ENCODE data around the gene BRD4. TPM values are rescaled to one million over a fixed set of nuclear protein-coding genes. Genes with fewer than 3 reads are reported as not detected.
A peak's percentile ranks its signal among the peaks of the same experiment; 100 is the strongest.

The BRD4 gene
- total RNA-seq, 1 donor from 2014 or later, result 104 TPM

DNA sequence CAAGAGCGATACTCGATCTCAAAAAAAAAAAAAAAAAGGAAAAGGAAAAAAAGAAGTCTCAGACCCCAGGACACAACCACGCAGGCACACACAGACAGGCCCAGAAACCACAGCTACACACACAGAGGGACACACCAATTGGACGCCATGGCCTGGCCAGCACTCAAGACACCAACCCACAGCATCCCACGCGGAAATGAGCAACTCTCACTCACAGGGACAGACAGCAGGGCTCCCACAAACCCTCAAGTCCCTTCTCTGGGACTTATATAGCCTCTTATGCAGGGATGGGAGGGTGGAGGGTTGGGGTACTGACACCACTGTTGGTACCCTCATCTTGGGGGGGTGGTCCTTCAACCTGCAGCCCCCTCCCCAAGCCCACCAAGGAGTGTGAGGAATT lies 137.4 kb downstream of the BRD4 start:
- Histone ChIP-seq H3K27ac (peak overlapping the region; percentile 53), H3K27me3 (ENCODE audit: low read depth) (peaks cover 13% of the 10 kb centered on the region), H3K36me3 (peaks cover 13% of the 10 kb centered on the region), H3K9me3 (no peaks in the 10 kb centered on the region), H3K4me3 (peak overlapping the region; percentile 40), H3K4me1 (peaks cover 7% of the 10 kb centered on the region)
- DNase-seq (no peak), ATAC-seq (peak; percentile 3 to 11)
- no peak for TF ChIP-seq CTCF (IDR thresholded peaks at IDR 0.05)
- intact Hi-C loops (cut with DNase I), result no loop called here

GRCh38 chr19:15191982-15192381 lies 140.4 kb downstream of the BRD4 start:
- H3K27ac ChIP-seq, result no peak overlapping the region
- H3K27me3 ChIP-seq (ENCODE audit: low read depth), result peaks cover 12% of the 10 kb centered on the region
- intact Hi-C loops (cut with DNase I), result no loop called here
- no peak for ATAC-seq
- DNase-seq, result no peak
- TF ChIP-seq CTCF (IDR thresholded peaks at IDR 0.05), result no peak
- H3K36me3 ChIP-seq, result peaks cover 13% of the 10 kb centered on the region
- H3K4me3 ChIP-seq, result no peak overlapping the region
- H3K9me3 ChIP-seq, result no peaks in the 10 kb centered on the region
- H3K4me1 ChIP-seq, result peaks cover 7% of the 10 kb centered on the region

DNA sequence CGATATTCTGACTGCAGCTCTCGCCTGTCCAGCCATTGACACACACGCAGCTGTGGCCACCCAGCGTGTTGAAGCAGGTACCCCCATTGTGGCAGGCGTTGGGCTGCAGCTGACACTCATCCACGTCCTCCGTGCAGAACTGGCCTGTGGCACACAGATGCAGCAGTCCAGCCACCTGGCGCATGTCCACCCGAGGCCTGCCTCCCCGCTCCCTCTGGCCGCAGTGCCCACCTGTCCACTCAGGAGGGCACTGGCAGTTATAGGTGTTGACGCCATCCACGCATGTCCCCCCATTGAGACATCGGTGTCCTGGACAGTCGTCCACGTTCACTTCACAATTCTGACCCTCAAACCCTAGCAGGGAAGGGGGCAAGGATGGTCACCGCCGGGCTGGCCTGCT lies 140.8 kb downstream of the BRD4 start:
- no peak for TF ChIP-seq CTCF (IDR thresholded peaks at IDR 0.05)
- DNase-seq (no peak), ATAC-seq (no peak)
- Histone ChIP-seq H3K27ac (no peak overlapping the region), H3K4me3 (no peak overlapping the region), H3K9me3 (no peaks in the 10 kb centered on the region), H3K4me1 (peaks cover 7% of the 10 kb centered on the region), H3K36me3 (peaks cover 13% of the 10 kb centered on the region), H3K27me3 (ENCODE audit: low read depth) (peaks cover 12% of the 10 kb centered on the region)
- intact Hi-C loops (cut with DNase I), result no loop called here

GRCh38 chr19:15188851-15189250 lies 143.5 kb downstream of the BRD4 start:
- Histone ChIP-seq H3K9me3 (no peaks in the 10 kb centered on the region), H3K27me3 (ENCODE audit: low read depth) (no peaks in the 10 kb centered on the region), H3K36me3 (peaks cover 13% of the 10 kb centered on the region), H3K27ac (no peak overlapping the region), H3K4me3 (no peak overlapping the region), H3K4me1 (no peaks in the 10 kb centered on the region)
- DNase-seq (no peak), ATAC-seq (no peak)
- intact Hi-C loops (cut with DNase I), result no loop called here
- TF ChIP-seq CTCF (IDR thresholded peaks at IDR 0.05), result no peak

DNA sequence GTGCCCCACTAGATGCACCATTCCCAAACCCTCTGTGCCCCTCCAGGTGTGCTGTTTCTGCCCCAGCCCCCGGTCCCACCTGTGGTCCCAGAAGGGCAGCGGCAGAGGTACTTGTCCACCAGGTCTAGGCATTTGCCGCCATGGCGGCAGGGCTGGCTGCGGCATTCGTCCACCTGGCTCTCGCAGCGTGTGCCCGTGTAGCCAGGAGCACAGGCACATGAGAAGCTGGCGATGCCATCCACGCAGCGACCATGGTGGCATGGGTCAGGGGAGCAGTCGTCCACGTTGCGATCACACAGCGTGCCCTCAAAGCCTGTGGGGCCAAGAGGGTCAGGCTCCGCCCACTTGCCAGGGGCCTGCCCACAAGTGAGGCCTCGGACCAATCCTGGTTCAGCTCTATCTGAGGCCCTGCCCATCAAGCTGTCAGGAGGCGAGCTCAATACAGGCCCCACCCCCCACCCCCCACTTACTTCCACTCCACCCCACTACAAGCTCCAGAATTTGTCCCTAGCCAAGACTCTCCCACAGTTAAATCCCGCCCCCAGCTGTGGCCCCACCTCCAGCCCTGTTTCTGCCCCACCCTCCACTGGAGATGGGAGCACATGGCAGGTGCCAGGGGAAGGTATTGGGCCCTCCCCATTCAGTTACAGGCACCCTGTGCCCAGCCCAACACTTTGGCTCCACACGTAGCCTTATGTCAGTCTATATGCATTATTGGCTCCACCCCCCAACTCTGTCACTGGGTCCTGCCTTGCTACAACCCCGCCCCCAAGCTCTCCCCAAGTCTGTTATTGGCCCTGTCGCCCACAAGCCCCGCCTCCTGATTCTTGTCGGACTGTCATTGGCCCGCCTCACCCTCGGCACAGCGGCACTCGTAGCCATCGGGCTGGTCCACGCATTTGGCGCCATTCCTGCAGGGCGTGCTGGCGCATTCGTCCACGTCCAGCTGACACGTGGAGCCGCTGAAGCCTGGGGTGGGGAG lies 145.0 kb downstream of the BRD4 start:
- Histone ChIP-seq H3K36me3 (peaks cover 8% of the 10 kb centered on the region), H3K4me3 (no peak overlapping the region), H3K27me3 (ENCODE audit: low read depth) (no peaks in the 10 kb centered on the region), H3K9me3 (no peaks in the 10 kb centered on the region), H3K4me1 (no peaks in the 10 kb centered on the region), H3K27ac (no peak overlapping the region)
- no peak for TF ChIP-seq CTCF (IDR thresholded peaks at IDR 0.05)
- no peak for DNase-seq
- no peak for ATAC-seq
- intact Hi-C loops (cut with DNase I), result no loop called here

Other genes starting within 250 kb of the BRD4 start
- 20.8 TPM for gene SYDE1, start 225.1 kb downstream of the BRD4 start, total RNA-seq
- 52.7 TPM for gene NOTCH3, start 131.5 kb downstream of the BRD4 start, total RNA-seq
- 2.3 TPM for gene EPHX3, start 100.1 kb downstream of the BRD4 start, total RNA-seq
- gene AKAP8, start 47.2 kb upstream of the BRD4 start, total RNA-seq, result 37.2 TPM
- gene AKAP8L, start 86.4 kb upstream of the BRD4 start, total RNA-seq, result 94.2 TPM
- 25.2 TPM for gene WIZ, start 117.4 kb upstream of the BRD4 start, total RNA-seq
- 15.0 TPM for gene RASAL3, start 132.0 kb upstream of the BRD4 start, total RNA-seq
- gene PGLYRP2, start 147.0 kb upstream of the BRD4 start, total RNA-seq, result not detected
- gene CYP4F22, start 176.0 kb upstream of the BRD4 start, total RNA-seq, result 0.24 TPM

All from lower lobe of right lung (tissue), 2 donors.